22Rv1 (cell line): ENCODE data around the gene THADA.

Experiments
- ZFX ChIP-seq: fragments of 450-650 bp; IDR thresholded peaks from 2 replicates; pipeline ENCODE4 v1.6.1; 2017; ENCODE audit warnings: antibody characterized with exemption, borderline replicate concordance
- TF ChIP-seq, protein P1 (sequence below): fragments of 450-650 bp; IDR thresholded peaks from 2 replicates; pipeline ENCODE4 v1.5.1; 2017; ENCODE audit warnings: mild to moderate bottlenecking

DNA sequence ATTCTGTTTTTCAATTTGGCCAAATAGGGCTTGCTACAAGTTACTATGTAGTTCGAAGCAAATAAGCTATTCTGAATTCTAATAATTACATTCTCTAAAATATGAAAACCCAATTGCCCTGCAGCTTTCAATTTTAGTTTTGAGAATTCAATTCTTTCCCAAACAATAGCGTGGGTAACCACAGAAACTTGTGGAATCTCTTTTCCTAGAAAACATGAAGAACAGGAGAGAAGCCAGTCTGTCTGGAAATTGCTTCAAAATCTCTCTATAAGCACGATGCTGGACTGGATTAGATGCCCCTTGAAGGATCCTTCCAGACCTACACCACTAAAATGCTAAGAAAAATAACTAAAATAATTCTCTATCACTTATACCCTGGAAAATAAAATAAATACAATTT, 115.0 kb downstream of the THADA start:
- TF ChIP-seq, protein P1, sequence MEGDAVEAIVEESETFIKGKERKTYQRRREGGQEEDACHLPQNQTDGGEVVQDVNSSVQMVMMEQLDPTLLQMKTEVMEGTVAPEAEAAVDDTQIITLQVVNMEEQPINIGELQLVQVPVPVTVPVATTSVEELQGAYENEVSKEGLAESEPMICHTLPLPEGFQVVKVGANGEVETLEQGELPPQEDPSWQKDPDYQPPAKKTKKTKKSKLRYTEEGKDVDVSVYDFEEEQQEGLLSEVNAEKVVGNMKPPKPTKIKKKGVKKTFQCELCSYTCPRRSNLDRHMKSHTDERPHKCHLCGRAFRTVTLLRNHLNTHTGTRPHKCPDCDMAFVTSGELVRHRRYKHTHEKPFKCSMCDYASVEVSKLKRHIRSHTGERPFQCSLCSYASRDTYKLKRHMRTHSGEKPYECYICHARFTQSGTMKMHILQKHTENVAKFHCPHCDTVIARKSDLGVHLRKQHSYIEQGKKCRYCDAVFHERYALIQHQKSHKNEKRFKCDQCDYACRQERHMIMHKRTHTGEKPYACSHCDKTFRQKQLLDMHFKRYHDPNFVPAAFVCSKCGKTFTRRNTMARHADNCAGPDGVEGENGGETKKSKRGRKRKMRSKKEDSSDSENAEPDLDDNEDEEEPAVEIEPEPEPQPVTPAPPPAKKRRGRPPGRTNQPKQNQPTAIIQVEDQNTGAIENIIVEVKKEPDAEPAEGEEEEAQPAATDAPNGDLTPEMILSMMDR = no peak
- no peak for TF ChIP-seq ZFX
